Measurements from ENCODE around the gene NMNAT2. TPM values are rescaled to one million over a fixed set of nuclear protein-coding genes. Genes with fewer than 3 reads are reported as not detected.

NMNAT2 gene
- total RNA-seq, 4 donors from 2014 or later: 0.60 to 1.7 (median 0.92) TPM

- WGBS, 2 donors: 79 to 86% methylated on average over 1 of the region's 1 CpG
- Histone ChIP-seq H3K27ac (no peak overlapping the region), H3K4me3 (no peak overlapping the region), H3K27me3 (no peaks in the 10 kb centered on the region), H3K9me3 (no peaks in the 10 kb centered on the region), H3K36me3 (no peaks in the 10 kb centered on the region), H3K4me1 (peaks cover 0 to 13% (median 4%) of the 10 kb centered on the region in 4 donors)
- no peak for DNase-seq (ENCODE audit: low spot score in 2 of 2)
- TF ChIP-seq POLR2A (IDR thresholded peaks at IDR 0.05) (no peak), CTCF (IDR thresholded peaks at IDR 0.05) (no peak), EP300 (IDR thresholded peaks at IDR 0.05) (no peak)
These were observed 64.6 kb downstream of the NMNAT2 start for GRCh38 chr1:183353597-183353996.

GRCh38 chr1:183349201-183349711 lies 68.9 kb downstream of the NMNAT2 start:
- Histone ChIP-seq H3K27me3 (no peaks in the 10 kb centered on the region), H3K4me1 (peaks cover 0 to 14% (median 4%) of the 10 kb centered on the region in 4 donors), H3K9me3 (no peaks in the 10 kb centered on the region), H3K27ac (peak overlapping the region in 2 of 4 donors; percentile 6 to 37), H3K4me3 (no peak overlapping the region), H3K36me3 (no peaks in the 10 kb centered on the region)
- no peak for DNase-seq (ENCODE audit: low spot score in 2 of 2)
- WGBS, 2 donors: 15 to 20% methylated on average over 6 of the region's 6 CpGs
- TF ChIP-seq POLR2A (IDR thresholded peaks at IDR 0.05) (no peak), EP300 (IDR thresholded peaks at IDR 0.05) (peak in 1 of 2 donors; percentile 24)

DNA sequence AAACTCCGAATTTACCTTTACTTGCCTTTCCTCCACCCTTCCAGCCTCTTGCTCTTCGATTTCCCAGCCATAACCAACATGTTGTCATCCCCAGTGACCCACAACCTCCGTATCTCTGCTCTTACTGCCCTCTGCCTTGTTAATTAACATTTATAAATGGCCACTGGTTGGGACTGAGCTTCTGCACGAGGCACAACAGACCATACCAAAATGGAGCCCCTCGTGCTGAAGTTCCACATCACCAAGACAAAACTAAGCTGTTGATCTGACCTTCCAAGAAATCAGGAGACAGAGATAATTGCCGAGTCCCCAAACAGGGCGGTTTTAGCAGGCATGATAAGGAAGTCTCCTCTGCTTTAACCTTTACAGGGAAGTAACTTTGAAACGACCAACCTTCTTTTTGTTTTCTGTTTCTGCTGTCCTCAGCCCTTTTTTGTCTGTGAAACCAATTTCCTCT lies 71.9 kb downstream of the NMNAT2 start:
- H3K27ac ChIP-seq: no peak overlapping the region
- no peak for DNase-seq (ENCODE audit: low spot score in 2 of 2)
- H3K4me3 ChIP-seq: no peak overlapping the region
- WGBS, 2 donors: 59 to 61% methylated on average over 8 of the region's 8 CpGs
- H3K27me3 ChIP-seq: no peaks in the 10 kb centered on the region
- peaks cover 0 to 14% (median 4%) of the 10 kb centered on the region in 4 donors for H3K4me1 ChIP-seq
- TF ChIP-seq POLR2A (IDR thresholded peaks at IDR 0.05) (no peak), CTCF (IDR thresholded peaks at IDR 0.05) (no peak), EP300 (IDR thresholded peaks at IDR 0.05) (no peak)
- H3K9me3 ChIP-seq: no peaks in the 10 kb centered on the region
- no peaks in the 10 kb centered on the region for H3K36me3 ChIP-seq

DNA sequence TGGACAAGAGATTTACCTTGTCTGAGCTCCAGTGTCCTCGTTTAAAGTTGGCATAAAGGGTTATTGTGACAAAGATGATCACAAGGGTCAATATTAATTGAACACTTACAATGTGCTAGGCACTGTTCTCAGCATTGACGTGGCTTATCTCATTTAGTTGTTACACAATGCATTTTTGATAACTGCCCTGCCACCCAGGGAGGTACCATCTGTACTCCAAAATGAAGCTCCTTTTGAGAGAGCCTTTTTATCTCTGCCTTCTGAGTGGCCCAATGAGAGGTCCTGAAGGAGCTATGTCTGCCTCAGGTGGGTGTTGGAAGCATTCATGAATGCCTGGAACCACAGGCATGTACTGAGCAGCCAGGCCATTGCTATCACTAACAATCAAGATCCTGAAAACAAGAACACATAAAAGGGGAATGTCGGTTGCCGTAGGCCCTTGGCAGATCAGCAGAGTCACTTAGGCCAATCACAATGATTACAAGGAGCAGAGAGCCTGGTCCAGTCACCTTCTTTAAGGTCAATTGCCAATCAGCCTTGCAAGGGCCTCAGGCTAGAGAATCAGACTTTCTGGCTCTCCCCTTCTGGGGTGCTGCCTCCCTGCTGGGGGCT lies 78.5 kb downstream of the NMNAT2 start:
- Histone ChIP-seq H3K4me1 (no peaks in the 10 kb centered on the region), H3K36me3 (no peaks in the 10 kb centered on the region), H3K27ac (no peak overlapping the region), H3K4me3 (no peak overlapping the region), H3K27me3 (no peaks in the 10 kb centered on the region), H3K9me3 (no peaks in the 10 kb centered on the region)
- no peak for TF ChIP-seq EP300 (IDR thresholded peaks at IDR 0.05)
- no peak for DNase-seq (ENCODE audit: low spot score in 2 of 2)
- WGBS, 2 donors: 85 to 89% methylated on average over 4 of the region's 4 CpGs

DNA sequence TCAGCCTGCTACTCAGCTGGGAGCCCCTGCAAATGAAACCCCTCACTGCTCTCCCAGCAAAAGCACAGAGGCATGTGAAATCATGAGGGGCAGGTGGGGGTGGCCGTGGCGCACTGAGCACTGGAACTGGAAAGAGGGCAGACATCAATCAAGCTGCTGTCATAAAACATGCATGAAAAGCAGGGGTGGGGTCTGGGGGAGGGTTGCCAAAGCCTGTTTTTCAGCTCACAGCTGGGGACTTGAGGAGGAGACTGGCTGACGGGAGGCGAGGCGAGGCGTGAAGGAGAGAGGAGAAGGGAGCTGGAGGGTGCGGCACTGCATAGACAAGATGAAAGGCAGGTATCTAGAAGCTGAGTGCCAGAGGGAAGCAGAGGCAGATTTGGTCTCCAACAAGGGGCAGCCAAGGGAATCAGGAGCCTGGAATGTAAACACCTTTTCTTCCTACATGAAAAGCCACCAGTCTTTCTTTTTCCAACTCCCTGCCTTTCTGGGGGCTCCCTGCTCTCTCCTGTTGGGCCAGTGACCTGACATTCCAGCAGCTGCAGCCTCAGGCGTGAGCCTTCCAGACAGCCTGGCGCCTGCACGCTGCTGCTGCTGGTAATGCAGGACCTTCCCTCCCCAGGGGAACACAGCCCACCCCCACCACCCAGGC lies 87.0 kb downstream of the NMNAT2 start:
- WGBS, 2 donors: 17 to 27% methylated on average over 10 of the region's 10 CpGs
- no peak for TF ChIP-seq CTCF (IDR thresholded peaks at IDR 0.05)
- no peak for TF ChIP-seq POLR2A (IDR thresholded peaks at IDR 0.05)
- TF ChIP-seq EP300 (IDR thresholded peaks at IDR 0.05): no peak
- Histone ChIP-seq H3K4me3 (no peak overlapping the region), H3K27ac (no peak overlapping the region), H3K36me3 (no peaks in the 10 kb centered on the region), H3K27me3 (peaks cover 0 to 4% of the 10 kb centered on the region in 2 donors), H3K9me3 (no peaks in the 10 kb centered on the region), H3K4me1 (peaks cover 0 to 25% (median 0%) of the 10 kb centered on the region in 4 donors)
- no peak for DNase-seq (ENCODE audit: low spot score in 2 of 2)

DNA sequence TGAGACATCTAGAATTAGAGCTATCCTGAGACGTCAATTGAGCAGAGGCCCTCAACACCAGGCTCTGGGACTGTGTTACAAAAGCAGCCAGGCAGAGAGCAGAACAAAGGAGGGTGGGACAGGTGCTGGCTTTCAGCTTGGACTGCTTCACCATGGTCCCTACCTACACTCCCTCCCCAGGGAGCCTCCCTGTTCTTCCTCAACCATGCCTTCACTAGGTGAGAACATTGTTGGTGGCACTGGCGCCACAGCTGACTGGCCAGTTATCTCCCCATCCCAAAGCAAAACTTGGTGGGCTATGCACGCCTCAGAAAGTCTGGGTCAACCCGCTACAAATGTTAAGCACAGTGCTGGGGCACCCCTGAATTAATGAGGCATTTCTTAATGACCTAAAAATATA lies 87.8 kb downstream of the NMNAT2 start:
- WGBS, 2 donors: 75 to 78% methylated on average over 4 of the region's 4 CpGs
- peaks cover 0 to 25% (median 0%) of the 10 kb centered on the region in 4 donors for H3K4me1 ChIP-seq
- no peak for TF ChIP-seq POLR2A (IDR thresholded peaks at IDR 0.05)
- TF ChIP-seq EP300 (IDR thresholded peaks at IDR 0.05): no peak
- no peak for TF ChIP-seq CTCF (IDR thresholded peaks at IDR 0.05)

More for the DNA sequence above, 87.8 kb downstream of the NMNAT2 start:
- no peaks in the 10 kb centered on the region for H3K9me3 ChIP-seq
- H3K4me3 ChIP-seq: no peak overlapping the region
- no peak for DNase-seq (ENCODE audit: low spot score in 2 of 2)
- H3K27me3 ChIP-seq: peaks cover 0 to 4% of the 10 kb centered on the region in 2 donors
- H3K27ac ChIP-seq: no peak overlapping the region
- H3K36me3 ChIP-seq: no peaks in the 10 kb centered on the region
